GDM1 (cell line): Measurements from ENCODE around the gene STARD13.

Experiments
- DNase-seq: peaks from one replicate; lab custom pipeline; 2025; lab: John Stamatoyannopoulos, UW

The STARD13 gene

DNA sequence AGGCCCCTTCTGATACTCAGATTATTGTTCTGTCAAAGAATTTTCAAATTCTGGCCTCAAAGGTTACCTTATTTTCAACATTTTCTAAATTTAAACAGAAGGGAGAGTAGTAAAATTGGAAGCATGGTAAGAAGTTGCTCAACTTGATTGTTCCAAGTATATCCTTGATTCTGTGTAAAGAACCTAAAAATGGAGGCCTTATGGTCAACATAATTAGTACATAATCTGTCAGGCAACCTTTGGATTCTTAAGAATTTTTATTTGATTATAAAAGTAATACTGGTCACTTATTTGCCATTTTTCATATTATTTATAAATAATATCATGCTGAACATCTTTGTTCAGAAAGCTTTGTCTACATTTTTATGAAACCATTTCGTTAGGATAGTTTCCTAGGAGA lies 83.9 kb downstream of the STARD13 start:
- no peak for DNase-seq

DNA sequence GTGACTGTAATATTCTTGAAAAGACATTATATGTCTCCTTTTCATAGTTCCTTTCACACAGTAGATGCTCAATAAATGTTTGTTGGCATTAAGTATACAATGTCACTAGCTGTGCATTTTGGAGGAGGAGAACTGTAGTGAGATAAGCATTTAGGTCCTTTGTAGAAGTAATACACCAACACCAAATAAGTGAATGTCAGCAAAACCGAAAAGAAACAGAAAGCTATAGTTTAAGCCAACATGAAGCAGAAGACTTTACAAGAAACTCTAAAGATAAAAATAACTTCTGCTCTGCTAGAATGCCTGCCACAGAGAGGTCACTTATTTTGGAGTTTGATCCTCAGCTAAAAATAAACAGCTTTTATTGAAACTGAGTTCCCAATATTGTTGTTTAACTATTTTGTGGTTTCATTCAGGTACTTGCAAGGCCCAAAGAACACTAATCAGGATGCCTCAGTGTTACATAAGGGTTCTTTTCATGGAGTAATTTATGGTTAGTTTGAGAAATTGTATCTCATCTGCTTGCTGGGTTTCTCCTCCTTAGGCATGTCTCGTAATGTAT lies 86.2 kb downstream of the STARD13 start:
- no peak for DNase-seq

DNA sequence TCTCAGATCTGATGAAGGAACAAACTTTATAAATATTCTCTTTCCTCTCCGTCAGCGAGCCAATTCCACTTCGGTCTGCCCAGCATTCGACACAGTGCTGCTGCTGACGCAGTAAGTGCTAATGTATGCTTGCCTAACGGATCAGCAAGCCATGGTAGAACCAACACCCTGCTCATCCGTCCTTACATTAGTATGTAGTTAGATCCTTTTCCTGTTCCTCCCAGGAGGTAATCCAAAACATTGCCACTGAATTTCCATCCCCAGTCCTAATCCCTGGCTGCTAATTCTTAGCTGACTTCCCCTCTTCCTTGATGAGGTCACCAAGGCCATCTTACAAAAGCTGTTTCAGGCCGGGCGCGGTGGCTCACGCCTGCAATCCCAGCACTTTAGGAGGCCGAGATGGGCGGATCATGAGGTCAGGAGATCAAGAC lies 88.0 kb downstream of the STARD13 start:
- no peak for DNase-seq

DNA sequence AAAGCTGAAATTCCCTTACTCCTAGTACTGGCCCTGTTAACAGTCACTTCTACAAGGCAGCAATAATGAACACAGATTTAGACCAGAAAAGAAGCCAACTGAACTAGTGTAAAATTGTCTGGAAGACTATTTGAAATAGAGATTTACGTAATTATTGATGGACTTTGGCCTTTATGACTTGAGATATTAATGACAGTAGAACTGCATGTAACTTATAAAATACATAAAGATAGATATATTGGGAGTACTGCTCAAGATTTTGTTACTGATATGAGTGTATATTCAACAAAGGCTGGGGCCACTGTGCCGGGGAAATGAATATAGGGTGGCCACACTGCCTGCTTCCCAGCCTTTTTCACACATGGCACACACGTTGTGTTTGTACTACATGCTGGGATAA lies 88.8 kb downstream of the STARD13 start:
- DNase-seq: no peak

DNA sequence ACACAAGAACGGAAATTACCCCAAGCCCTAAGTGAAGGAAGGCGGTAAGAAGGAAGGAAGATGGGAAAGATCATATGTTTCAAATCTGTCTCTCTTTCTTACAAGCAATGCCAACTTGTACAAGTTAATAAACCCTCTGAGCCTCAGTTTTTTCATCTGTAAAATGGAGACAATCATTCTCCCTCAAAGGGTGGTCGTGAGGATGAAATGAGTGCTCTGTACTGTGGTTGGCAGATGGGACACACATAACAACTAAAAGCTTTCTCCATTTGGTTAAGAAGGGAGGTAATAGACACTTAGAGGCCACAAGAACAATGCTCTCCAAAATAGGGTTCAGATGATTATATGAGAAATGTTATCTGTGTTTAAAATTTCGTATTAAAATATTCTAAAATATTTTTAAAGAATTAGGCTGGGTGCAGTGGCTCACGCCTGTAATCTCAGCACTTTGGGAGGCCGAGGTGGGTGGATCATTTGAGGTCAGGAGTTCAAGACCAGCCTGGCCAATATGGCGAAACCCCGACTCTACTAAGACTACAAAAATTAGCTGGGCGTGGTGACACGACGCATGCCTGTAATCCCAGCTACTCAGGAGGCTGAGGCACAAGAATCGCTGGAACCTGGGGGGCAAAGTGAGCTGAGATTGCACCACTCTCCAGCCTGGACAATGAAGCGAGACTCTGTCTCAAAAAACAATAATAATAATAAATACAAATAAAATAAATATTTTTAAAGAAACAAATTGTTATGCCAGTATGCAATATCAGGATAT lies 89.7 kb downstream of the STARD13 start:
- DNase-seq: no peak

DNA sequence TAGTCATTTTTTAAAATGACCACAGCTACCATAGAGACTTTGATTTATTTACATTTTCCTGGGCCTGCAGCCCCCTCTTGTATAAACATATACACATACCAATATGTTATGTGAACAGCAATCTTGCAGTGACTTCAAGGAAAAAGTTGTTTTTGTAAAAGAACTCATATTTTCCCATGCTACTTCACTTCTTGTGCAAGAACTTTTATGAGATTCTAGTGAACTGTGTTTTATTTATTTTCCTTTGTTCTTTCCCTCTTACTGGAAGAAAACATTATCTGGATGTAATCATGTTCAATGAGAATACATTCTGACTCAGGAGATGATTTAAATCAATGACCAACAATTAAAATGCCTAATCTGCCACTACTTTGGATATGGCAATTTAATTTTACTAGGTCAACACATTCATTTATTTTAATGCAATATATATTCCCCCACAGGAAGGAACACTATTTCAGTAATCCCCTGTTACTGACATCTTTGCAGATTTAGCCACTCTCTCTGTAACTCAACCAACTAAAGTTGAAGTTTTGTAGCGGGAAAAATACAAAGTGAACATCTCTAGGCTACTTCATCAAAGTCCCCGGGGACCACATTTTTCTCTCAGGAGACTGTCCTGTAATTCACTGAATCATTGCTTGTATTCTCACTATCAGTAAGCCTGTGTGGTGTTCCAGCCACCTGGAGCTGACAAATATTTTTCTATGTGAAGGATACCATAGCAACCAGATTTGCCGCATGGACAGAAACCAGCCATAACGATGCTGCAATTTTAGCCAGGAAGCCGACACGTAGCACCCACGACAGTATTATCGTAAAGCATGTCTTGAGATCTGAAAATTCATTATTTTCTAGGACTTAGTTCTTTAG lies 90.5 kb downstream of the STARD13 start:
- no peak for DNase-seq

DNA sequence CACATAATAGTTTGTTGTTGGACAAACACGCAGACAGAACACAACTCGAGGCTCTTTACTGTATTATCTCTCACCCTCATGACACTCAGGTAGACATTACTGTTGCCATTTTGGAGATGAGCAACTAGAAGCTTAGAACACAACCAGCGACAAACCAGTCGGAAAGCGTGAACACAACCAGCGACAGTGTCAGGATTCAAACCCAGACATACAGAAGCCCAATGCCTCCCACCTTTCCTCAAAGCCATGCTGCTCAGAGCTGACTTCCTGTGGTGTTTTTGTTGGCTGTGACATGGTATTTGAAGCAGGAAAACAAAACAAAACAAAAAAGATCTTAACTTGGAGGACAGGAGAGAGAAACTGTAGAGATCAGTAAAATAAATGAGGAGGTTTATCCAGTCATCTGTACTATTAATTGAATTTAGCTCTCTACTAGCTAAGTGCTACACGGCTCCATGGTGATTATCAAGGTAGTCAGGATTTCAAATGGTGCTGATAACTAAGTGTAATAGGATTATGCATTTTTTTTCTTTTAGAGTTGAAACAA lies 92.1 kb downstream of the STARD13 start:
- DNase-seq: no peak

DNA sequence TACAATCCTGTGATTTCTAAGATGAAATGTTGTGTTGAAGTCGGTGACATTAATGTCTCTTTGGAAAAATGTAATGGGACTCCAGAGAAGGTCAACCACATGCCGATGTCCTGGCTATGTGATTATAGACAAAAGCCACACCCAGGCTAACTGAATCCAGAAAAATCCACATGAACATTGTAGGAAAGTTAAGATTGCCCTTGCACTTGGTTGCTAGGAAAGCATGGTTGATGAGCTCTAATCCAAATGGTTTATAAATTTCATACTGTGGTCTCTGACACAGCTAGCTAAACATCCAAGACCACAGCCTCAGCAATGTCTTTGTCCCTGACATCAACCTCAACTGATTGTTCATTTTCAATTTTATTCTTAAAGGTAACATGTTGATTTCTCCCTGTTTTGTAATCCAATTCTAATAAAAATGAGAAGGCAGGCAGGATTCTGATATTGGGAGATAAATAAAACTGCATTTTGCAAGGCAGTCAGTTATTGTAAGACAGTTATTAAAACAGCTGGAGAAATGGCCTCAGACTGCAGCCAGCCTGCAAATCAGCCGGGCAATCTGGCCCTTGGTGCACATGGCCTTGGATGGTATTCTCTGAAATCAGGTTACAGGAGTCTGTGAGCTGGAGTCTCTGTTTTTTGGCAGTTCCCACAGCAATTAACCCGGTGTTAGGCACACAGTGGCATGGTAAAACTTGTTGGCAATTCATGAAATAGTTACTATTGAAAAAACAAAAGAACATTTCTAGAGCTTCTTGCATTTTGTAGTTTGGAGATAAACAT lies 93.9 kb downstream of the STARD13 start:
- no peak for DNase-seq

DNA sequence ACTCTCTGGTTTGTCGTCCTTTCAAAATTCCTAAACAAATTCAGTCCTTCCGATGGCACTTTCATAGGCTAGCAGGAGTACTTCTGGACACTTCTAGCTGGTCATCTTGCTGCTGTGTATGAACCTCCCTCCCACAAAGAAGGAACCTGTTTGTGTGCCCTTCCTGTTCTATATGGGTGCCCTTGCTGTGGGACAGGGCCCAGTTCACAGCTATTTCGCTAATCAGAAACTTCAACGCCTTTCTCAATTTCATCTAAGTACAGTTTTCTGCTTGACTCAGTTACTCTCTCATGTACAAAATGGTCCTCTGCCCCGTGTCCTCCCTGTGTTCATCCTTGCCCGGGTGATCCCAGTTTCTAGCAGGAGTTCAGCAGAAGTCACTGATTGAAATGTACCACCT lies 96.1 kb downstream of the STARD13 start:
- no peak for DNase-seq

DNA sequence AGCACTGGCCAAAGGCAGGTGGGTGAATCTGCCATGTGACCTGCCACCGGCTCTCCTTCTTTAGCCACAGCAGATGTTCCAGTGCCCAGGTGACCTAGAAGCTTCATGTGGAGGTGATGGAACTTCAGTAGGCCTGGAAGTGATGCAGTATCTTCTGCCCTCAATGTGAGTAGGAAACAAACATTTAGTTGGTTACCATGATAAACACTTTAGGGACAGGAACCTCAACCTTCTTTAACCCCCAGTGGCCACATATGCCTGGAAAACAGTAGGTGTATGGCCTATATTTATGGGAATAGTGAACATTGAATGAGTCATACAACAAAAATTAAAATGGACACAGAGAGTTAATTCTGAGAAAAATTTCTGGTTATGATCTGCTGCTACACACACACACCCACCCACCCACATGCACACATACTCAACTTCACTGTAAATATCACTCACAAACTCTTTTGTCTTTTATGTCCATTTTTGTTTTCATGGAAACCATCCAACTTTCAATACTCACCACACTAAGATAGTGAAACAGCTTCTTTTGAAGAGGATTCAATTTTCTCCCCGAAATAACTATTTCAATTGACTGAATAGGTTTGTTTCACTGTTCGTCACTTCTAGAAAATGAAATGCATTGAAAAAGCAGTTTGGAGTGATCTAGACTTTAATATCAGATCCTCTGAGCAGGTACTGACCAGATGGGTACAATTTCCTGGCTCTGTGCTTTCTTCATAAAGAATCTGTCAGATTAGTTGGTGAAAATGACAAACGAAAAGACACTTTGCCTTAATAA lies 97.3 kb downstream of the STARD13 start:
- no peak for DNase-seq

DNA sequence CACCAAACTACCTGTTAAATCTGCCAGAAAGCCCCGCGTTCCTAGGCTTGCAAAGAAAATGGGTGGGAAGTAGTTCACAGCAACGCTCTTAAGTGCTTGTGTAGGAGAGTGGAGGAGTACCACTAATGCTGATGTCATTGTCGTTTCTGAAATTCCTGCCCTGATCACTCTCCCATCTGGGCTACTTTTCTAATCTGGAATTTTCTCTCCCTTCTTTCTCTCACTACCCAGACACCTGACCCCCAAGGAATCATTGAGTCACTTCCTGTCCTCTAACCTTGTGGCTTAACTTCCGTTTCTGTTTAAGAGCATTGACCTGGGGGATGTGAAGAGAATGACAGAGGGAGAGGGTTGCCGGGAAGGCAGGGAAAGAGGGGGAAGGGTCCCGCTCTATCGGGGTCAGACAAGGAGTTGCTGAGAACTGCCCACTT lies 98.7 kb downstream of the STARD13 start:
- DNase-seq: no peak

DNA sequence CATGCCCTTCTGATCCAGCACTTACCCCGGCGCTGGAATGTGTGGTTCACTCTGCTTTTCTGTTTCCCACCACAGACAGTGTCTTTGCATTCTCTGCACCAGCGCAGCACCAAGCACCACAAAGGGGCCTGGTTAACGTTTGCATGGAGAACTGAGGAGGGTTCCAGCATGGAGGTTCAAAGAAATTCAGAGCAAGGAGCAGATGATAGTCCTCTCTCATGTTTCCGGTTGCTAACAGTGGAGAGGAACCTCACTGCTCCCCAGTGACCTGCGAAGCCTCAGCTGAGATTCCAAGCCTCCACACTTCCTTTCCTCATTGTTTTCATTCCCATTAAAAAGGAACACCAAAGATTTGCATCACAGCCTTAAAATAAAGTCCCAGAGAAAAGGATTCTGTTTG lies 99.7 kb downstream of the STARD13 start:
- DNase-seq: no peak

DNA sequence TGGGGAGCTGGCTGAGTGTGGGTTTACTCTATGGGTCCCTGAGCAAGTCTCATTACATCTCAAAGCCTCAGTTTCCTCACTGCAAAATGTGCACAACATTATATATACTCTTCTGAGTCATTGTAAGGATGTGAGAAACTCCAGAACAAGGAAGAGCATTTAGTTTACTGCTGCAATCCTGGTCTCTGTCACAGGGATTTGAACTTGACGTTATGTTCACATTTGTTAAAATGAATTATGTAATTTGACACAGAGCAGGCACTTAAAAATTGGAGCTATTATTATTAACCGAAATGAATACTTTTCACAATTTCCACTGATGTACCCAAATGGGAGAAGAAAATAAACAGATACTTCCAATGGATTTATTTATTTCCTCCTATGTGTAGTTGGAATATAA lies 101.0 kb downstream of the STARD13 start:
- DNase-seq: no peak

DNA sequence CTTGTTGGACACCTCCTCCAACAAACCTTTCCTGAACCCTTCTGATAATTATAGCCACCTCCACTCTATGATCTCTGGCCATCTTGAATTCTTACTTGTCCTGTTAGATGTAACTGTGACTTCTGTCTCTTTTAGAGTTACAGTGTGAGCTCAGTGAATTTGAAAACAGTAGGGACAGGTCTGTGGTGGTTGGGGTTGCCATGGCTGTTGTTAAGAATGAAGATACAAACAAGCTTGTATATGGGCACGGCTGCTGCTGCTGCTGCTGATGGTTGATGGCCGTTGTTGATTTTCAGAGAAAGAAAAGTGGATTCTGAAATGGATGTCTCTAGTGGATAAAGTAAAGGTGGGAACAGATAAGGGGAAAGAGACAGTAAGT lies 101.5 kb downstream of the STARD13 start:
- DNase-seq: no peak

DNA sequence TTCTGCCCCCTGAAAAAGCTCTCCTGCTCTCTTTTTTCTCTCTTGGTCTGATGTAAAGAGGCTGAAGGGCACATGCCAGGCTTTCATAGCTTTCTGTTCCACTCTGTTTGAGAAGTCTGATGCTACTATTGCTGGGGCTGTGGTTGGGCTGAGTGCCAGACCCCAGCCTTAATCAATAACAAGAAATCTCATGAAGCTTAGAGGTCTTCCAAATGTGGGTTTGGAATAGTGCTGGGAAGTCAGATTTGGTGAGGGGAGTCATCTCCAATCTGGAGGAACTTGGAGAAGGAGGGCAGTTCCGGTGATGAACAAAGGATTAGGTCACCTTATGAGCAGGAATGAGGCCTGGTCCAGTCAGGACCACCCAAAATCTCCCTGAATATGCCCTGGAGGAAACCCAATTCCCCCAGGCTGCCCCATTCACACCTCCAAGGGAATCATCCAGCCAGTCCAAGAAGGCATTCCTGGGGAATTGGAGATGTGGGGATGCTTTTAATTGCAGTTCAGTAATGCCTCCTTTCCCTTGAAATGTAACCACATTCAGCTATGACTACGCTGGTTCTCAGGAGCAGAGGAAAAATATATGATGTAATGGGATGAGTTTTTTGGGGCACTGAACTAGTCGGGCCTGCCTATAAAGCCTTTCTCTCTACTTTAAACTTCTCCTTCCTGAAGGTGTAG lies 102.0 kb downstream of the STARD13 start:
- DNase-seq: no peak

DNA sequence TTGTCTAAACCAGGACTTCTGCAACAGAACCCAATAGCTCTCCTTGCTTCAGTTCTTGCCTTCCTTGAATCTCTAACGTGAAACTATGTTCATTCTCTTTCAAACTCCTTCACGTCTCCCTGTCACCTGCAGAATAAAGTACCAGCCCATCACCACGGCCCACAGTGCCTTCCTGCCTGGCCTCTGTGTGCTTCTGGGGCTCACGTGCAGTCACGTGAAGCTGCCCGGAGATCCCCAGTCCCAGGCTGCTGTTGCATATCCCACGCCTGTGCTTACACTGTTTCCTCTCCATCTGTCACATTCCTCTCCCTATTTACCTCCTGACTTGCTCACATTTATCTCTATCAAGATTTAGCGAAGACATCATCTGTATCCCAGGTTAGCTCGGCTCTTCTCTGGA lies 102.8 kb downstream of the STARD13 start:
- DNase-seq: no peak

DNA sequence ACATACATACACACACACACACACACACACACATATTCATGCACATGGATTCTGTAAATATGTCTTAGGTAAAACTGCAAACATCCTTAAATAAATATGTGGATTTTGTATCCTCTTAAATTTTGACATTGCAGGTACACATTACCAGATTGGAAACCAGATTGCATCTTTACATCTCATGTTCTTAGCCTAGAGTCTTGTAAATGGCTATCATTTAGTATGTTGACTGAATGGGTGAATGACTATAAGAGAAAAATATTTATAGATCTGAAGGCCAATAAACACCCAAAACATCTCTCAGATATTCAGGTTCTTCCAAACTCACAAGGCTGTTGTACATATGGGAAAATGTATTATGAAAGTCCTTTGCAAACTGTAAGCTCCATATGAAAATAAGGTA lies 104.3 kb downstream of the STARD13 start:
- DNase-seq: no peak

DNA sequence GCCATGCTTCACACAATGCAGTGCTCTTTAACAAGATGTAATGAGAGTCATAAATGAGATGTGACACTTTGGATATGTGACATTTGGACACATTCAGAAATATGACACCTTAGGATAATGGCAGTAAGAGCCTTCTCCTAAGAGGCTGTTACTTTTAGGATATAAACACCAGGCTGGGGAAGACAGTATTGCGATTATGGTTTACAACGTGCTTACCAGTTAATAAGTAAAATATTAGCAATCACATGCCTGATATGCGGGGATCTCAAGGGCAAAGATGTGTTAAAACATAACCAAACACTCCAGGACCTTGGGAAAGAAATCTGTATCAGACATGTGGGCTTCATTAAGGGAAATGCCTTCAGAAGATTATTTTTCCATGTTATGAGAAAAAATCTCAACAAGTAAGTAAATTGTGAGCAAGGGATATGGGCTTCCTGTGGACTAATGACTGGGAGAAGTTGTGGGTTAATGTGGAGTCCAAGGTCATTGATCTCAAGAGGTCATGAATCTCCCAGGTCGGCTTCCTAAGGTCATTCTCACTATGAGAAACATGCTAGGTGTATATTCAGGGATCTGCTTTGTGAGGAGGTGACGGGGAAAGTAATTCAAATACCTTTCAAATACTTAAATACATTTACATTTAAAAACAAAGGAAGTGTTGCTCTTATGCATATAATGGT lies 105.3 kb downstream of the STARD13 start:
- no peak for DNase-seq

DNA sequence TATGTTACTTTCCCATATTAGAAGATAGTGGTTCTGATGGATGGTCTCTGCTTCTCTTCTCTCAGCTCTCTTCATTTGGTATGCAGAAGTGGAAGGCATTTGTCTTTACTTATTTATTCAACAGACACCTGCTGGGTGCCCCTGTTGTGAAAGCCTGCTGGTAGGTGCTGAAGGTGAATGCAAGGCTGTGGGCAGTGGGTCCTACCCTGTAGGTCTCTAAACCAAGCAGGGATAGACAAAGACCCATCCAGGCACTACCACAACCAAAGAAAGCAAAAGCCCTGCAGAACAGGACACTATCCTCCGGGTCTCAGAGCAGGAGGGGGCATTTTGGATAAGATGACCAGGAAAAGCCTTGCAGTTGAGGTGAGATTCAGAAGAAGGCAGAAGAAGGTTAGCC lies 106.1 kb downstream of the STARD13 start:
- DNase-seq: no peak
